Vagina (tissue), 2 donors: ENCODE data around the gene CHST12.

Experiments
- POLR2A ChIP-seq, 2 donors: fragments of 450-650 bp; IDR thresholded peaks; one replicate each; pipeline ENCODE4 v1.6.1; 2017; ENCODE audit warnings: antibody characterized with exemption in 2 of 2, mild to moderate bottlenecking in 2 of 2, moderate library complexity in 2 of 2
- POLR2AphosphoS5 ChIP-seq, 2 donors: sonication (generic); formaldehyde crosslinking; IDR thresholded peaks; one replicate each; pipeline ENCODE4 v1.9.0; 2017; ENCODE audit warnings: antibody characterized with exemption in 2 of 2, mild to moderate bottlenecking in 2 of 2, low read depth in 1 of 2; ENCODE audit not compliant: insufficient read depth in 1 of 2
- TF ChIP-seq, protein P1 (sequence below), 3 experiments: fragments of 450-650 bp in 2 of 3; fragments of 200-600 bp in 1 of 3; sonication (generic) in 1 of 3; IDR thresholded peaks; one replicate each; pipeline ENCODE4 v1.5.1; 2017 to 2019; ENCODE audit warnings: antibody characterized with exemption in 3 of 3, mild to moderate bottlenecking in 2 of 3, moderate library complexity in 2 of 3

DNA sequence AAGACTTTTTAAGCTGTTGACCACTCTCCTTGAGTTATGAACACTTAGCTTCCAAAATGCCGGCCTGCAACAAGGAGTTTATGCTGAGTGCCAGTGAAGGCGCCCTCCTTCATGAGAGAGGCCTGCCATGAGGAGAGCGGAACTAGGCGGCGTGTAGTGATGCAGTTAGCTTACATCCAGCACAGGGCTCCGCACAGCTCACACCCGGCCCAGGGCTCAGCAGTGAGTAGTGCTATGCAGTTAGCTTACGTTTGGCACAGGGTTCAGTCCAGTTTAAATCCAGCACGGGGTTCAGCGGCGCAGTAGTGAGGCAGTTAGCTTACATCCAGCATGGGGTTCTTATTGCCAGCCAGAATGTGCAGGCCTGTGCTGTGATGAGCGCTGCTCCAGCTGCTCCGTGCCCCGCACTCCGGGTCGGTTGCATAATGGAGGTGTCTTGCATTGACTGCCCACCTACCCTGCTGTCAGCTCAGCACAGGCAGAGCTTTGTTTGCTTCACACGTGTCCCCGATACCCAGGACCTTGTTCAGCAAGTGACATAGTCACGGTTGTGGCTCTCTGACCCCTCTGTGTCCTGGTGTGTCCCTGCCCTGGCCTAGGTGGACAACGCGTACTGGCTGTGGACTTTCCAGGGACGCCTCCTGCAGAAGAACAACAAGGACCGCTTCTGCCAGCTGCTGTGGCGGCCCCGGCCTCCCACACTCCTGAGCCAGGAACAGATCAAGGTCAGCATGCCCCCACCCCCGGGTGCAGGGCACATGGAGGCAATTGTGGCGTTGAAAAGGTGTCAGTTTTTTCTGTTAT lies 26.9 kb upstream of the CHST12 start:
- TF ChIP-seq, protein P1, sequence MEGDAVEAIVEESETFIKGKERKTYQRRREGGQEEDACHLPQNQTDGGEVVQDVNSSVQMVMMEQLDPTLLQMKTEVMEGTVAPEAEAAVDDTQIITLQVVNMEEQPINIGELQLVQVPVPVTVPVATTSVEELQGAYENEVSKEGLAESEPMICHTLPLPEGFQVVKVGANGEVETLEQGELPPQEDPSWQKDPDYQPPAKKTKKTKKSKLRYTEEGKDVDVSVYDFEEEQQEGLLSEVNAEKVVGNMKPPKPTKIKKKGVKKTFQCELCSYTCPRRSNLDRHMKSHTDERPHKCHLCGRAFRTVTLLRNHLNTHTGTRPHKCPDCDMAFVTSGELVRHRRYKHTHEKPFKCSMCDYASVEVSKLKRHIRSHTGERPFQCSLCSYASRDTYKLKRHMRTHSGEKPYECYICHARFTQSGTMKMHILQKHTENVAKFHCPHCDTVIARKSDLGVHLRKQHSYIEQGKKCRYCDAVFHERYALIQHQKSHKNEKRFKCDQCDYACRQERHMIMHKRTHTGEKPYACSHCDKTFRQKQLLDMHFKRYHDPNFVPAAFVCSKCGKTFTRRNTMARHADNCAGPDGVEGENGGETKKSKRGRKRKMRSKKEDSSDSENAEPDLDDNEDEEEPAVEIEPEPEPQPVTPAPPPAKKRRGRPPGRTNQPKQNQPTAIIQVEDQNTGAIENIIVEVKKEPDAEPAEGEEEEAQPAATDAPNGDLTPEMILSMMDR (IDR thresholded peaks at IDR 0.05): no peak
- TF ChIP-seq POLR2A (IDR thresholded peaks at IDR 0.05) (no peak), POLR2AphosphoS5 (IDR thresholded peaks at IDR 0.05; ENCODE audit: insufficient read depth in 1 of 2, low read depth in 1 of 2) (no peak)
